ENCODE measurements around the gene MFSD2B.

GRCh38 chr2:24017711-24018110, 7.8 kb downstream of the MFSD2B start:
- TF ChIP-seq, protein P1, sequence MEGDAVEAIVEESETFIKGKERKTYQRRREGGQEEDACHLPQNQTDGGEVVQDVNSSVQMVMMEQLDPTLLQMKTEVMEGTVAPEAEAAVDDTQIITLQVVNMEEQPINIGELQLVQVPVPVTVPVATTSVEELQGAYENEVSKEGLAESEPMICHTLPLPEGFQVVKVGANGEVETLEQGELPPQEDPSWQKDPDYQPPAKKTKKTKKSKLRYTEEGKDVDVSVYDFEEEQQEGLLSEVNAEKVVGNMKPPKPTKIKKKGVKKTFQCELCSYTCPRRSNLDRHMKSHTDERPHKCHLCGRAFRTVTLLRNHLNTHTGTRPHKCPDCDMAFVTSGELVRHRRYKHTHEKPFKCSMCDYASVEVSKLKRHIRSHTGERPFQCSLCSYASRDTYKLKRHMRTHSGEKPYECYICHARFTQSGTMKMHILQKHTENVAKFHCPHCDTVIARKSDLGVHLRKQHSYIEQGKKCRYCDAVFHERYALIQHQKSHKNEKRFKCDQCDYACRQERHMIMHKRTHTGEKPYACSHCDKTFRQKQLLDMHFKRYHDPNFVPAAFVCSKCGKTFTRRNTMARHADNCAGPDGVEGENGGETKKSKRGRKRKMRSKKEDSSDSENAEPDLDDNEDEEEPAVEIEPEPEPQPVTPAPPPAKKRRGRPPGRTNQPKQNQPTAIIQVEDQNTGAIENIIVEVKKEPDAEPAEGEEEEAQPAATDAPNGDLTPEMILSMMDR (IDR thresholded peaks at IDR 0.05): no peak
- TF ChIP-seq EZH2 (IDR thresholded peaks at IDR 0.05; ENCODE audit: borderline replicate concordance, insufficient read depth, low read depth, low read length, poor library complexity, severe bottlenecking): no peak

Data from B cell (primary cell).